ENCODE measurements around the gene TM7SF2.

Gene TM7SF2

GRCh38 chr11:65087216-65087615 lies 24.5 kb upstream of the TM7SF2 start:
- Histone ChIP-seq H3K79me2 (ENCODE audit: control insufficient read depth, low read length) (peaks cover 31% of the 10 kb centered on the region), H3K9me3 (ENCODE audit: control insufficient read depth, insufficient read depth, low read length) (no peaks in the 10 kb centered on the region), H3K4me1 (ENCODE audit: control insufficient read depth, low read length) (peaks cover 17% of the 10 kb centered on the region), H3K27ac (ENCODE audit: low read depth, low read length) (no peak overlapping the region), H3K36me3 (ENCODE audit: control insufficient read depth, low read length) (peaks cover 42% of the 10 kb centered on the region), H3K9me2 (replicated peaks; ENCODE audit: control insufficient read depth, low read length) (no peaks in the 10 kb centered on the region), H4K20me1 (ENCODE audit: control insufficient read depth, insufficient read depth, low read depth, low read length) (no peaks in the 10 kb centered on the region), H3K4me3 (ENCODE audit: low read length) (no peak overlapping the region), H3K4me2 (ENCODE audit: low read length) (no peak overlapping the region), H3F3A (ENCODE audit: control insufficient read depth, insufficient read depth) (peaks cover 6% of the 10 kb centered on the region; the same call in 1 of the 2 replicates), H3K27me3 (ENCODE audit: control insufficient read depth, low read length) (no peaks in the 10 kb centered on the region)
- TF ChIP-seq EZH2phosphoT487 (IDR thresholded peaks at IDR 0.05; ENCODE audit: borderline replicate concordance, low read length) (no peak), CTCF (IDR thresholded peaks at IDR 0.05; ENCODE audit: low read depth, low read length, poor library complexity, severe bottlenecking) (no peak)

- Histone ChIP-seq H3K4me1 (ENCODE audit: control insufficient read depth, low read length) (peaks cover 17% of the 10 kb centered on the region), H3F3A (ENCODE audit: control insufficient read depth, insufficient read depth) (peaks cover 8% of the 10 kb centered on the region; the same call in 1 of the 2 replicates), H3K36me3 (ENCODE audit: control insufficient read depth, low read length) (peaks cover 36% of the 10 kb centered on the region), H4K20me1 (ENCODE audit: control insufficient read depth, insufficient read depth, low read depth, low read length) (no peaks in the 10 kb centered on the region), H3K9me2 (replicated peaks; ENCODE audit: control insufficient read depth, low read length) (no peaks in the 10 kb centered on the region), H3K4me2 (ENCODE audit: low read length) (no peak overlapping the region), H3K79me2 (ENCODE audit: control insufficient read depth, low read length) (peaks cover 25% of the 10 kb centered on the region), H3K4me3 (ENCODE audit: low read length) (no peak overlapping the region), H3K9me3 (ENCODE audit: control insufficient read depth, insufficient read depth, low read length) (no peaks in the 10 kb centered on the region), H3K27ac (ENCODE audit: low read depth, low read length) (no peak overlapping the region), H3K27me3 (ENCODE audit: control insufficient read depth, low read length) (no peaks in the 10 kb centered on the region)
- TF ChIP-seq CTCF (IDR thresholded peaks at IDR 0.05; ENCODE audit: low read depth, low read length, poor library complexity, severe bottlenecking) (no peak), EZH2phosphoT487 (IDR thresholded peaks at IDR 0.05; ENCODE audit: borderline replicate concordance, low read length) (no peak)
These were observed 23.8 kb upstream of the TM7SF2 start for GRCh38 chr11:65087827-65088226.

GRCh38 chr11:65089621-65090020 lies 22.1 kb upstream of the TM7SF2 start:
- Histone ChIP-seq H3K4me3 (ENCODE audit: low read length) (no peak overlapping the region), H3K79me2 (ENCODE audit: control insufficient read depth, low read length) (peaks cover 10% of the 10 kb centered on the region), H4K20me1 (ENCODE audit: control insufficient read depth, insufficient read depth, low read depth, low read length) (no peaks in the 10 kb centered on the region), H3K36me3 (ENCODE audit: control insufficient read depth, low read length) (peaks cover 26% of the 10 kb centered on the region), H3K27ac (ENCODE audit: low read depth, low read length) (no peak overlapping the region), H3F3A (ENCODE audit: control insufficient read depth, insufficient read depth) (peaks cover 12% of the 10 kb centered on the region; the same call in 1 of the 2 replicates), H3K9me3 (ENCODE audit: control insufficient read depth, insufficient read depth, low read length) (no peaks in the 10 kb centered on the region), H3K27me3 (ENCODE audit: control insufficient read depth, low read length) (no peaks in the 10 kb centered on the region), H3K9me2 (replicated peaks; ENCODE audit: control insufficient read depth, low read length) (no peaks in the 10 kb centered on the region), H3K4me2 (ENCODE audit: low read length) (no peak overlapping the region), H3K4me1 (ENCODE audit: control insufficient read depth, low read length) (peaks cover 13% of the 10 kb centered on the region)
- TF ChIP-seq EZH2phosphoT487 (IDR thresholded peaks at IDR 0.05; ENCODE audit: borderline replicate concordance, low read length): no peak
- TF ChIP-seq CTCF (IDR thresholded peaks at IDR 0.05; ENCODE audit: low read depth, low read length, poor library complexity, severe bottlenecking): no peak

All from DOHH2 (cell line).